AG08396 (cell line): ENCODE measurements around the gene LUC7L2.
"Not testable (repeated sequence)": the region's sequence is repeated elsewhere in the genome, so short reads cannot be mapped to it uniquely, and the experiment has no call there.

Source experiments
- DNase-seq: peaks from one replicate; pipeline ENCODE4 v3.0.0; 2012; ENCODE audit warnings: low spot score, mixed read lengths

Gene LUC7L2

DNA sequence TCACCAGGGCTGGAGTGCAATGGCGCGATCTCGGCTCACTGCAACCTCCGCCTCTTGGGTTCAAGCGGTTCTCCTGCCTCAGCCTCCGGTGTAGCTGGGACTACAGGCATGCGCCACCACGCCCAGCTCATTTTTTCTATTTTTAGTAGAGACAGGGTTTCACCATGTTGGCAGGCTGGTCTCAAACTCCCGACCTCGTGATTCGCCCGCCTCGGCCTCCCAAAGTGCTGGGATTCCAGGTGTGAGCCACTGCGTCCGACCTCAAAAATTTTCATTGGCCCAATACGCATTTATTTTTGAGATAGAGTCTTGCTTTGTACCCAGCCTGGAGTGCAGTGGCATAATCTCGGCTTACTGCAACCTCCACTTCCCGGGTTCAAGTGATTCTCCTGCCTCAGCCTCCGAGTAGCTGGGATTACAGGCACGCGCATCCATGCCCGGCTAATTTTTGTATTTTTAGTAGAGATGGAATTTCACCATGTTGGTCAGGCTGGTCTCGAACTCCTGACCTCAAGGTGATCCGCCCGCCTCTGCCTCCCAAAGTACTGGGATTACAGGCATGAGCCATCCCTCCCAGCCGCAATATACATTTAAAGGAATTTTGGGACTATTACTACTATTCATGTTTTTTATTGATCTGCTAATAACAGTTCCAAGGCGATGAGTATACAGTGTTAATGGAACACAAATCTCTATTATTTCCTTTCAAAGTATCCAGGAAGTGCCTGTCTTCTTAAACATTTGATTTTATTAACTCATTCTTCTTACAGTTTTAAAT, 1.8 kb upstream of the LUC7L2 start:
- not testable (repeated sequence) for DNase-seq

DNA sequence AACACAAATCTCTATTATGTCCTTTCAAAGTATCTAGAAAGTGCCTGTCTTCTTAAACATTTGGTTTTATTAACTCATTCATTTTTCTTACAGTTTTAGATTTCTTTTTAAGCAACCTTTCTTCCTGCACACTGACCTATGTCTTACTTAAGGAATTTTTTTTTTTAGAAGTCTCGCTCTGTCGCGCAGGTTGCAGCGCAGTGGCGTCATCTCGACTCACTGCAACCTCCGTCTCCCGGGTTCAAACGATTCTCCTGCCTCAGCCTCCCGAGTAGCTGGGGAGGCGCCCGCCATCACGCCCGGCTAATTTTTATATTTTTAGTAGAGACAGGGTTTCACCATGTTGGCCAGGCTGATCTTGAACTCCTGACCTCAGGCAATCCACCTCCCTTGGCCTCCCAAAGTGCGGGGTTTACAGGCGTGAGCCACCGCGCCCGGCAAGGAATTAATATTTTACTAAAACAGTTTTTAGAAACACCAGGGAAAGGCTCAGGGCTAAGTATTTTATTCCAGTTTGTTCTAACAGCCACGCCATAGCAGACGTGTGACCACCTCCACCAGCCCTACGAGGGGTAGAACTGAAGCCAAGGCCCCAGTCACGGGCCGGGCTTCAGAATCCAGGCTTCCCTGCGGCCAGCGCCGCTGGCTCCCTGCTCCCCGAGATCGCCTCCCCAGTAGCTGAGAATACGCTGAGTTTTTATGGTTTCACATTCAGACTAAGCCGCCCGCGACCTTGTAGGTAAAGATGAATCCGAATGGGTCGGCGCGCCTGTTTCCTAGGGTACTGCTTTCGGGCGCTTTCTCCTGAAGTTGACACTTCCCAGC, 941 bp upstream of the LUC7L2 start:
- DNase-seq, result no peak

DNA sequence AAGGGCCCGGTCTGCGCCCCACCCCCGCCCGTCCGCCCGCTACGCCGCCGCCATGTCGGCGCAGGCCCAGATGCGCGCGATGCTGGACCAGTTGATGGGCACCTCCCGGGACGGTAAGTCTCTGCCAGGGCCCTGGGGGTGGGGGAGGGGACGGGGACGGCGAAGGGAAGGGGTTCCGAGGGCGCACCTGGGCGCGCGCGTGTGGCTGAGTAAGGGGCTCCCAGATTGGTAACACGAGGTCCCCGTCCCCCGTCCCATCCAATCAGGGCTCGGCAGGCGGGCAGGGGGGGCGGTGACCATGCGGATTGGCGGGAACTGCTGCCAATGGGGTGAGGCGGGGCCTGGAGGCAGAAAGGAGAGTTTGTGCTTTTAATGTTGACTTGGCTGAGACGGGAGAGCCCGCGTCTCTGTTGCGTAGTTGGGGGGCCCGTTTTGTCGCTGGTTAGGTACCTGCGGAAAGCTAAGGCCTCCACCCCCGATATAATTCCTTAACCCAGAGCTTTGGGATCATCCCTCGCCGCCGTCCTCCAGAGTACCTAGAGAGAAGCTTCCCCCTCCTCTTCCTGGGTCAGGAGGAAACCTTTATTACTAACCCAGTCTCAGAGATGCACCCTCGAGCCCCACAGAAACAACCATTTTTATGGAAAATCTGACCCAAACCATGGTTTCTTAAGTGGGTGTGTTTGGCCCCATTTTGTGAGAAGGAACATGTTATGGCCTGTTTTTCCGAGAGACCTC, 685 bp downstream of the LUC7L2 start:
- DNase-seq, result peak; percentile 96

DNA sequence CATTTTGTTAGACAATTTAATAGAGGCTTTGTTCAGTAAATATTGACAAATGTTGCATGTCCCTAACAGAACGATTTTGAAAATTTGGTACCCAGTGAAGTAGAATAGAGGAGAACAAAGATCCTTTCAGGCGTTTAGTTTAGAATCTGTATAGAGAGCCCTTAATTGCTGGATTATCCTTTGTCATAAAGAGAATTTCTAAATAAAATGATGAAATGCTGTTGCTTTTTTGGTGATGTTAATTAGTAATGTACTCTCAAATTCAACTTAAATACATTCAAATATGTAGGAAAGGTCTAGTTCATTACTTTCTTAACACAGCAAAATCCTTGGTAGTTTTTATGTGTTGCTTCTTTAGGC, 1.2 kb downstream of the LUC7L2 start:
- no peak for DNase-seq

DNA sequence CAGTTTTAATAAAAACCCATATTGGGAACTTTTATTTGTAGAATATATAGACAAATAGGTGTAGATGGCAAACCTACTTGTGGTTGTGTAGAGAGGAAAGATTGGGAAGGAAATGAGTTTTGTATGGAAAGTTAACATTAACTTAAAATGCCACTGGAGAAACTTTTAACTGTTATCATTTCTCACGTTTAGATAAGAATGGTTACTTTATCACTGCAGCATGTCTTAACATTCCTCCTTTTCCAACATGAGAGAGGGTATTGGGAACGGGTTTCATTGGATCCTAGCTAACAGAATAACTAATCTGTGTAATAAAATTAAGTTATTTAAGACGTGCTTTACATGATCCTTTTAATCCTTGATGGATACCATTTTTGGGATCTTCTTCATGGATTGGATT, 1.8 kb downstream of the LUC7L2 start:
- no peak for DNase-seq

DNA sequence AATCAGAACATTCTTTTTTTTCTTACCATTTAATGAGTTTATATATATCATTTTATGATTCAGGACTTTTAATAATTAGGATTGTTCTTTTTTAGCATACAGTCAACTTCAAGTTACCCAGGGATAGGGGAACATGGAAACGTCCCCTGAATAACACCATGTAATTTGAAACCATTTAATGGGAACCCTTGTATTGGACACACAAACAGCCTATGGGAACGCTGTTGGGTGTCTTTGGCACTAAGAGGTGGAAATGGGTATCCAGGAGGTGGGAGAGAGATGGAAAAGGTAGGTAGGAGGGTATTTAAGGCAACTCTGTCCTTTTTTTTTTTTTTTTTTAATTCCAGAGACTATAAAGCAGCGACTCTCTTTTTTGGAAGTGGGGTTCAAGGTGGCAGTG, 2.6 kb downstream of the LUC7L2 start:
- no peak for DNase-seq

DNA sequence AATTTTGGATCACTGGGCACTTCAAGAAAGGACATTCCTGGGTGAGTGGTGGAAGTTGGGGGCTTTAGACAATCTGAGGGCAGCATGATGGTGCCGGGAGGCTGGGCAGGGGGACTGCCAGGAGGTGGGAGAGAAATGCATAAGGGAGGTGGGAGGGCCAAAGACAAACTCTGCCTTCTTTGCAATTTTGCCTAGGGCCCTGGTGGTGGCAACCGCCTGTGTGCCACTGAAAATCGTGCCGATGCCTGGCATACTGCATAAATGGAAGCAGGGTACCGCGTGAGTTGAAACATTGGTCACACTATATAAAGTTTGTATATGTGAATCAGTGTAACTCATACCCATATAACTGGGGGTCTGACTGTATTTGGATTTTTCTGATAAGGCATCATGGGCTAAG, 3.3 kb downstream of the LUC7L2 start:
- DNase-seq, result no peak

DNA sequence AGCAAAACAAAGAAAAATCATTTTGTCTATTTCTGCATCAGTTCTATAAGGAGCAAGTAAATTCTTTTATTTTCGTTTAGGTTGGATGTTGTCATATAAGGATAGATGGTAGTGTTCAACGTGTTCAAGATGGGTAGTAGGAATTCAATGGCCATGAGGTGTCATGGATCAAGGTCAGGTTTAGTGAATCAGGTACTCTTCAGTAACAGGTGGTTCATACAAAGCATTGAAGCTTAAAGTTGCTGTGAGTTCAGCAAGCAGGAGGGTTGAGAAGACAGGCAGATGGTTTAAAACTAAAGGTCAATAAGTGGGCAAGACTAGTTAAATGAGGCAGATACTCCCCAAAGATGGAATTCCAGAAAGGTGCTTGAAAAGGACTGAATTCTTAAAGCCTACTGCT, 5.6 kb downstream of the LUC7L2 start:
- DNase-seq, result no peak

DNA sequence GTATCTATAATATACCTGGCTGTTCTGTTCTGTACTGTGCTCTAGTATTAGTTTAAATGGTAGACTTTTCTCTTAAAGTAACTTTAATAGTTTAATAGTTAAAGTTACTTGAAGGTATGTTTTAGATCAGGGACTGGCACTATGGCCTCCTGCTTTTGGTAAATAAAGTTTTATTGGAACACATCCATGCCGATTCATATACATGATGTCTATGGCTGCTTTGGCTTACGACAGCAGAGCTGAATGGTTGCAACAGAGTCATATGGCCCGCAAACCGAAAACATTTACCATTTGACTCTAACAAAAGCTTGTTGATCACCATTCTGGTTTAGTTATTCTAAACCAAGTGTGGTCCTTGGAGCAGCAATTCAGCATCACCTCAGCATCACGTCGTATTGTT, 6.7 kb downstream of the LUC7L2 start:
- no peak for DNase-seq

DNA sequence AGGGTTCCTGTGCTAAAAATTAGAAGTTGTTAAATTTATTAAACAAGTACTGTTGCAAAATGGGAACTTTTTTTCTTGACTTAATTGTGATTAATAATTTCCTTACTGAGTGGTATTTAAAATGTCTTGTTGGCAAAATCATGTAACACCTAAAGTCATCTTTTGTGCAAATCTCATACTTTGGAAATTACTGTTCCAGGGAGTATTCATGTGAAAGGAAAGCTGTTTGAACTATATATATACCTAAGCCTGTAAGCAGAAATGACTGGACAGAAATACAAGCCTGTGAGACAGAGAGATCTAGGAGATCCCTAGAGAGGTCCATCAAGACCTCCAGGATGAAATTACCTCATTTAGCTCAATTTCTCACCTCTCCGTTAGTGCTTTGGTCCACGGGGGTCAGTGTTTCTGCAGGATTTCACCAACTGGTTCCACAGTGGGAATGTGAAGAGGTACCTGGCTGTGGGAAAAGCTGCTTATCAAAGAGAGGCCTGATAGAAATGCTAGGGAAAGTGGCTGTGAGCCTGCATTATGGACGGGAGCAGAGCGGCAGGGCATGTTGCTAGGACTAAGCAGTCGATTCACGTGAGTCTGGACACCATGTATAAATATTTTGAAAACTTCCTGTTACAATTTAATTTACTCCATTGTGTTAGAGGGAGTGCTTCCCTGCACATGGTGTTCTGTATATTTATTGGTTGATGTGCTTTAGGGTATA, 7.9 kb downstream of the LUC7L2 start:
- no peak for DNase-seq

DNA sequence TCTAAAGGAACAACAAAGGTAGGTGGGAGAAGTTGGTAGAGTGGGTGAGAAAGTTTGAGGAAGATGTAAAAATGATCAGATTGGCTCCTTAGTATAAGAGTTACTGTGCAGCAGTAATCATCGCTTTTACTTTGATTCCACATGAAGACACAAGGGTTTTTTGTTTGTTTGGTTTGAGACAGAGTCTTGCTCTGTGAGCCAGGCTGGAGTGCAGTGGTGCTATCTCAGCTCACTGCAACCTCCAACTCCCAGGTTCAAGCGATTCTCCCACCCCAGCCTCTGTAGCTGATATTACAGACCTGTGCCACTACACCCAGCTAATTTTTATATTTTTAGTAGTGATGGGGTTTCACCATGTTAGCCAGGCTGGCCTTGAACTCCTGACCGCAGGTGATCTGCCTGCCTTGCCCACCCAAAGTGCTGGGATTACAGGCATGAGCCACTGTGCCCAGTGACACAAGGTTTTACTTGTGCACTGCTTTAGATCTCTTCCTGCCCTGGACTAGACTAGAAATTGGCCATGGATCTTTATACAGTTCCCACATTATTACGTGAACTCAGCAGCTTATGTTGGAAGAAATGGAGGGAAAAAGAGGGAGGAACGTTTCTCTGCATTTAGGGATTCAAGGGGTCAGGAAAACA, 10.7 kb downstream of the LUC7L2 start:
- DNase-seq, result no peak

DNA sequence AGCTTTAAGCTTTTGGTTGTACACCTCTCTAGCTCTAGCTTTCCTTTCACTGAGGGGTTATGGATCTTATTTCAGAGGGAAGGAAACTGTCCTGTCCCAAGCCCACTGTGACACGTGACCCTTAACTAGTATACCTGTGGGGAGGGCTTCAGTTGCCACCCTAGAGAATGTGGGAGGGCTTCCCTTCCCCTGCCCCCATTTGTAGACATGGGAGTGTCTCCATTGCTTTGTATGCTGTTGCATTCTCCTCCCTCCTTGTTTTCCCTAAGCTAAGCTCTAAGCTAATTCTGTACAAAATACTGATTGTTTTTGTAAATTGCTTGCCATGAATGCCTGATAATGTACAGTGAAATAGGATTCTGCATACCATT, 11.2 kb downstream of the LUC7L2 start:
- DNase-seq, result no peak

DNA sequence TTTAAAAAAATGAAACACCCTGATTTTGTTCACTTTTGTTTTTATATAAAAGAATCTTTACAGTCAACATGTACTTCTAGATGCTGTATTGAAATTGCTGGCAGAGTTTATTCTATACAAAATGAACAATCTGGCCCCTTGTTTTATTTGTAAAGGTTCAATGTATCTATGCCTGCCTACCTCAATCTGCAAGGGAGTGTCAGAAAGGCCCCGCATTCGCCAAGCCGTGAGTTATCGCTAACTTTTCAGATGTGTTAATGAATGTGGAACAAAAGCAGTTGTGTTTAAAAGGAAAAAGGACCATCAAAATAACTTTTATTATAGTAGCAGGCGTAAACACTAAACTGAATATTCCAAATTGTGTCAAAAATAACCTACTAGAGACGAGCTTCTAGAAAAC, 14.6 kb downstream of the LUC7L2 start:
- DNase-seq, result no peak

DNA sequence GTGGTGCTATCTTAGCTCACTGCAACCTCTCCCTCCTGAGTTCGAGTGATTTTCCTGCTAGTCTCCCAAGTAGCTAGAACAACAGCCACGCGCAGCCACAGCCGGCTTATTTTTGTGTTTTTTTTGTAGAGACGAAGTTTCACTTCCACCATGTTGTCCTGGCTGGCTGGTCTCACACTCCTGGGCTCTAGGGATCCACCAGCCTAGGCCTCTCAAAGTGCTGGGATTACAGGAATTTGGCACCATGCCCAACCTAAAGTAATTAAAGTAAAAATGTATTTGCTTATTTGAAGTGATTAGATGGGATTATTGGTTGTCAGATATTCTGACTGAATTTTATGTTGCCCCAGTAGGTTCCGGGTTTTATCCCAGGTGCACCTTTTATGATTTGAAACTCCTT, 22.7 kb downstream of the LUC7L2 start:
- DNase-seq, result no peak

DNA sequence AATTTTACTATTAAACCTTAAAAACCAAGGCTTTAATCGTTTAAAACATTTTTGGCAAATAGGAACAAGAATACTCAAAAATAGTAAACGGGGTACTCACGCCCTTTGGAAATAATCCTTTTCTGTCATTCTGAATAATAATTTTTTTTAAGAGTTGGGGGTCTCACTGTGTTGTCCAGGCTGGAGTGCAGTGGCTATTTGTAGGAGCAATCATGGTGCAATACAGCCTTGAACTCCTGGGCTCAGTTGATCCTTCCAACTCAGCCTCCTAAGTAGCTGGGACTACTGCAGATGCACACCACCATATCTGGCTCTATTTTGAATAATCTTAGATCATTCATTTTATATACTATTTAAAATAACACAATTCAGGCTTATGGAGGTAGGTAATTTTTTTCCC, 24.9 kb downstream of the LUC7L2 start:
- no peak for DNase-seq

DNA sequence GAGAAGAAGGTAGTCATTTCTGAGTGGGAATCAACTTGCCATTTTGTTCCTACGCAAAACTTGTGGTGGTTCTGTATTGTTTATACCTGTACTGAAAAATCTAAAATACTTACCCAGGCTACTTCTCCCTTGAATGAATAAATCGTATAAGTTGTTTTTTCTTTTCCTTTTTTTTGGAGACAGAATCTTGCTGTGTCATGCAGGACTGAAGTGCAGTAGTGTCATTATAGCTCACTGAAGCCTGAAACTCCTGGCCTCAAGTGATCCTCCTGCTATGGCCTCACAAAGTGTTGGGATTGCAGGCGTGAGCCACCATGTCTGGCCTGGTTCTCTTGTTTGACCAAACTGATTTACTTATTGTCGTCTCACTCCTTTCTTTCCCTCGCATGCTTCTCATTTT, 27.9 kb downstream of the LUC7L2 start:
- DNase-seq, result no peak

DNA sequence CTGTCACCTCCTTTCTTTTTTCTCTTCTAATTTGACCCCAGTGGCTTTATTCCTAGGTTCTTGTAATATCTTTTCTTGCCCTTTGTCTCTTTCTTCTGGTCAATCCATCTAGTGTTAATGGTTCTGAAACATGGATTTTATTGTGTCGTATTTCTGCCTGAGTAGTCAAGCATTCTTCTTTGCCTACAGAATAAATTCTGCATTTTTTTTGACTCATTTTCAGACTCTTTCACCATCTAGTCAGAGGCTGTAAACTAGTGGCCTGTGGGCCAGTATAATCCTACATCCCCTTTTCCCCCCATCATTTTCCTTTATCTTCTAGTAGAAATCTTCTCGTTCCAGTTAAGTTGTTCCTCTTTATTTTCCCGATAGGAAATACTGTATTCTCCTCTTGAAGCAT, 29.4 kb downstream of the LUC7L2 start:
- no peak for DNase-seq

DNA sequence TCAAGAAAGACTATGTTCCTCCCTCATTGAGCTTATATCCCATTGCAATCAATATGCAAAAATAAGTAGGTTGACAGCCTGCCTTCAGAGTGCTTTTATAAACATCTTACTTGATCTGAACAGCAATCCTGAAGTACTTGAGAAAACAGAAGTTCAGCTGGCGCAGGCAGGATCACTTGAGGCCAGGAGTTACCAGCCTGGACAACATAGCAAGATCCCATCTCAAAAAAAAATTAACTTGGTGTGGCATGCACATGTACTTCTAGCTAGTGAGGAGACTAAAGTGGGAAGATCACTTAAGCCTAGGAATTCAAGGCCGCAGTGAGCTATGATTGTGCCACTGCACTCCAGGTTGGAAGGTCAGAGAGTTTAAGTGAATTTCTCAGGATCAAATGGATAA, 30.1 kb downstream of the LUC7L2 start:
- no peak for DNase-seq

DNA sequence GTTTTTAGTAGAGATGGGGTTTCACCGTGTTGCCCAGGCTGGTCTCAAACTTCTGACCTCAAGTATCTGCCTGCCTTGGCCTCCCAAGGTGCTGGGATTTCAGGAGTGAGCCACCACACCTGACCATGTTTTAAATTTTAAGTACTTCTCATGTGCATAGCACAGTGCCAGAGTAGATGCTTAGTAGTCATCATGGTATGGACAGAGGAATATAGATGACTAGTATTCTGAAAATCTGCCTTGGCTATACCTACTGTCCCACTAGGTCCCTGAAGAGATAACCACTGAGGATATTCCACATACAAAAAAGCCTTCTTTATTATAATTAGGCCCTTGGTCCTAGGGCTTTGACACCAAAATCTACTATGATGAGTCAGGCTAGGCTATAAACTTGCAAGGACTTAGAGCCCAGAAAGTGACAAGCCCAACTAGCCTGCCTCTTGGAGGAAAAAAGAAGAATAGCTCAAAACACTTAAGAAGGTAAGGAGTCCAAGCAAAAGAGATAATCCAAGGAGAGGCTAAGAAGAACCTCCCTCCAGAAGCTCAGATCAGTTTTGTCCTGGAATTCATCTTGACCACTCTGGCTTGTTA, 34.0 kb downstream of the LUC7L2 start:
- DNase-seq, result no peak

DNA sequence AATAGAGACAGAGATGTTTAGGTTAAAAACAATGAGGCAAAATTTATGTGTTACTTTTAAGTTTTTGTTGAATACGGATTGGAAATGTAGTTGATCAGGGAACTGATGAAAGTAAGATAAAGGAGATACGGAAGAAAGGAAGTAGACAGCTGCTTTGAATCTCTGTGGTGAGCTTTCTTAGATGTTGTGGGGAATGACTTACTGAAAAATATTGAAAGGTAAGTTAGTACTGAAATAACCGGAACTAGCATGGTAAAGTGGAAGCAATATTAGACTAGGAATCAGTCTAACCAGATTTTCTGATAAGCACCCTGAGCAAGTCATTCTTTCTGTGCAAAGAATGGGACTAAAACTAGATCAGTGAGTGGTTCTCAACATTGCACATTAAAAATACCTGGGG, 34.8 kb downstream of the LUC7L2 start:
- DNase-seq, result no peak

DNA sequence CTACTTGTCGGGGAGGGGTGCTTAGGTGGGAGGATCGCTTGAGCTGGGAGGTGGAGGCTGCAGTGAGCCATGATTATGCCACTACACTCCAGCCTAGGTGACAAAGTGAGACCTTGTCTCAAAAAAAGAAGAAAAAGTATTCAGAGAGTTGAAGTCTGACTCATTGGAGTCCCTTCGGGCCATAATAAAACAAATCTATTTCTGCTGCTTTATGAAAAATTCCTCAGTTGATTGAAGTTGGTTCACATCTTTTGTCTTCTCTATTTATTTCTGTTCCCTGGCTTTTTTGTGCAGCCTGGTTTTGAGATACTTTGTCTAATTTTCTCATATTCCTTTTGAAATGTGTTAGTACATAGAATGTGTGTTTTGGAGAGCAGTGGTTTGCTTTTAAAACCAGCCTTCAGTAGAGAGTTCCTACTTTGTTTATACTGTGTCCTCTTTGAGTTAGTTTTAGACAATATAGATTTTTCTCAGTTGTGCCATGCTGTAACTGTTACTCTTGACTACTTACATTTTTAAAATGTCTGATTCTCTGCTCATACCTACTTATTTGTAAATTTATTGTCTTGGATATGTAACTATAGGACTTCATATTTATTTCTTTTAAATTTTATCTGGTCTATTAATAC, 36.7 kb downstream of the LUC7L2 start:
- peak; percentile 8 for DNase-seq
